HepG2 (cell line): ENCODE data around the gene RBBP9. TPM values are rescaled to one million over a fixed set of nuclear protein-coding genes. Genes with fewer than 3 reads are reported as not detected.

Experiments used
- ATAC-seq: fragments of 200-7000 bp; cut with Tn5 transposase; 3 replicates; pipeline ENCODE4 v1.9.1; 2020; ENCODE audit warnings: mild to moderate bottlenecking, moderate library complexity
- BruUV-seq: library from RNA; stranded (reverse); fragments of 400-500 nt; replicated peaks from 2 replicates; lab custom pipeline; 2021; lab: Mats Ljungman, UMichigan
- CTCF ChIA-PET: fragments of 300-600 bp; formaldehyde crosslinking; extraction: SDS; loops from one replicate; lab custom pipeline; 2021; ENCODE audit warnings: low total read pairs, inconsistent platforms, low intra/inter-chr PET ratio; lab: Yijun Ruan, JAX
- POLR2A ChIA-PET: fragments of 350-600 bp; sonication (Branson Sonifier 250); formaldehyde crosslinking; loops from one replicate; lab custom pipeline; 2020; ENCODE audit warnings: antibody characterized with exemption, inconsistent platforms; lab: Yijun Ruan, JAX
- DNase-seq: peaks from one replicate; pipeline ENCODE4 v3.0.0-alpha.2; 2015; ENCODE audit warnings: low spot score
- FAIRE-seq: peaks from 3 replicates; lab custom pipeline; 2011; peaks lifted over from hg19 to GRCh38; lab: Jason Lieb, UNC
- H2AFZ ChIP-seq: one replicate; pipeline ENCODE4 v1.6.1; 2011; ENCODE audit warnings: low read length, inconsistent platforms
- H3K27ac ChIP-seq: fragments of 300-600 bp; 3 replicates; pipeline ENCODE4 v1.8.0; 2011; ENCODE audit warnings: mixed run types, mild to moderate bottlenecking, mixed read lengths, low read length, inconsistent platforms; ENCODE audit not compliant: insufficient read depth; ENCODE audit errors: extremely low read length
- H3K27me3 ChIP-seq, 2 experiments: fragments of 200-600 bp in 1 of 2; 2 replicates in 1 of 2; 3 replicates in 1 of 2; pipeline versions ENCODE4 v1.6.0 to v1.8.0; 2011; ENCODE audit warnings: low read length in 2 of 2, mild to moderate bottlenecking in 2 of 2, moderate library complexity in 2 of 2, inconsistent platforms in 1 of 2; ENCODE audit not compliant: insufficient read depth in 2 of 2, control insufficient read depth in 1 of 2
- H3K36me3 ChIP-seq, 2 experiments: fragments of 200-600 bp in 1 of 2; replicated peaks in 1 of 2; 2 replicates in 1 of 2; 3 replicates in 1 of 2; pipeline versions ENCODE4 v1.5.1 to v1.8.0; 2011; ENCODE audit warnings: low read length in 2 of 2, inconsistent platforms in 1 of 2; ENCODE audit not compliant: insufficient read depth in 2 of 2, control insufficient read depth in 1 of 2
- H3K4me1 ChIP-seq: 2 replicates; pipeline ENCODE4 v1.5.1; 2012; ENCODE audit warnings: low read length, inconsistent platforms; ENCODE audit not compliant: insufficient read depth
- H3K4me2 ChIP-seq: 2 replicates; pipeline ENCODE4 v1.6.0; 2011; ENCODE audit warnings: low read depth, low read length, inconsistent platforms
- H3K4me3 ChIP-seq, 3 experiments: fragments of 200-600 bp in 1 of 3; sonication (generic), shearing (Covaris generic) in 1 of 3; replicated peaks in 1 of 3; 2 replicates each; pipeline ENCODE4 v1.5.1; 2011 to 2016; ENCODE audit warnings: low read length in 3 of 3, inconsistent platforms in 2 of 3, low read depth in 2 of 3, mild to moderate bottlenecking in 2 of 3, control low read depth in 1 of 3, mixed read lengths in 1 of 3; ENCODE audit not compliant: insufficient read depth in 1 of 3
- H3K79me2 ChIP-seq: one replicate; pipeline ENCODE4 v1.6.1; 2011; ENCODE audit warnings: low read length, inconsistent platforms; ENCODE audit not compliant: insufficient read depth
- H3K9ac ChIP-seq: 2 replicates; pipeline ENCODE4 v1.6.0; 2011; ENCODE audit warnings: mild to moderate bottlenecking, low read depth, low read length, inconsistent platforms; ENCODE audit not compliant: insufficient read depth
- H3K9me3 ChIP-seq: 2 replicates; pipeline ENCODE4 v1.5.1; 2012; ENCODE audit warnings: mild to moderate bottlenecking, low read length
- H4K20me1 ChIP-seq: 2 replicates; pipeline ENCODE4 v1.6.0; 2011; ENCODE audit warnings: inconsistent platforms, mild to moderate bottlenecking, low read length, moderate library complexity; ENCODE audit not compliant: insufficient read depth
- ADNP ChIP-seq: sonication (generic); formaldehyde crosslinking; IDR thresholded peaks from 2 replicates; pipeline ENCODE4 v1.4.0; 2020; ENCODE audit warnings: missing genetic modification reagents
- GFI1 ChIP-seq: sonication (generic); formaldehyde crosslinking; IDR thresholded peaks from 2 replicates; pipeline ENCODE4 v1.5.0; 2020; ENCODE audit warnings: missing genetic modification reagents, mild to moderate bottlenecking, borderline replicate concordance
- MAFF ChIP-seq: IDR thresholded peaks from 2 replicates; pipeline ENCODE4 v1.6.1; 2011; ENCODE audit warnings: low read depth, low read length, improper control_type of control experiment
- PTBP1 ChIP-seq: fragments of 200-400 bp; formaldehyde crosslinking; IDR thresholded peaks from 2 replicates; pipeline ENCODE4 v1.6.1; 2018; ENCODE audit warnings: low read length, low read depth; ENCODE audit not compliant: poor library complexity, severe bottlenecking
- RORA ChIP-seq: sonication (generic); formaldehyde crosslinking; IDR thresholded peaks from 2 replicates; pipeline ENCODE4 v1.5.0; 2020; ENCODE audit warnings: mild to moderate bottlenecking, missing genetic modification reagents, moderate library complexity
- SP4 ChIP-seq: sonication (generic); formaldehyde crosslinking; IDR thresholded peaks from 2 replicates; pipeline ENCODE4 v1.8.1; 2023; ENCODE audit warnings: mild to moderate bottlenecking, missing genetic modification reagents
- STAG1 ChIP-seq: sonication (generic); formaldehyde crosslinking; IDR thresholded peaks from 2 replicates; pipeline ENCODE4 v1.4.0; 2020; ENCODE audit warnings: missing genetic modification reagents
- SUZ12 ChIP-seq: fragments of 150-350 bp; IDR thresholded peaks from 2 replicates; pipeline ENCODE4 v1.6.1; 2014; ENCODE audit warnings: low read depth, low read length
- YY1 ChIP-seq: IDR thresholded peaks from 2 replicates; pipeline ENCODE4 v1.6.1; 2011; ENCODE audit warnings: low read length, low read depth, moderate library complexity, mild to moderate bottlenecking; ENCODE audit not compliant: insufficient read depth, insufficient replicate concordance
- ZMYM2 ChIP-seq: sonication (generic); formaldehyde crosslinking; IDR thresholded peaks from 2 replicates; pipeline ENCODE4 v1.8.0; 2022; ENCODE audit warnings: mild to moderate bottlenecking, missing genetic modification reagents
- ZNF274 ChIP-seq: sonication (generic); formaldehyde crosslinking; IDR thresholded peaks from 2 replicates; pipeline ENCODE4 v1.5.1; 2020; ENCODE audit warnings: mild to moderate bottlenecking, missing genetic modification reagents
- ZNF296 ChIP-seq: sonication (generic); formaldehyde crosslinking; conservative IDR thresholded peaks from 2 replicates; pipeline ENCODE4 v1.5.0; 2020; ENCODE audit warnings: mild to moderate bottlenecking, missing genetic modification reagents
- ZNF607 ChIP-seq: sonication (generic); formaldehyde crosslinking; IDR thresholded peaks from 2 replicates; pipeline ENCODE4 v1.5.1; 2020; ENCODE audit warnings: missing genetic modification reagents, mild to moderate bottlenecking, borderline replicate concordance
- ZNF816 ChIP-seq: sonication (generic); formaldehyde crosslinking; IDR thresholded peaks from 2 replicates; pipeline ENCODE4 v1.8.0; 2022; ENCODE audit warnings: missing genetic modification reagents, mild to moderate bottlenecking, borderline replicate concordance
- ZSCAN12 ChIP-seq: sonication (generic); formaldehyde crosslinking; IDR thresholded peaks from 2 replicates; pipeline ENCODE4 v1.9.0; 2021; ENCODE audit warnings: mild to moderate bottlenecking, missing genetic modification reagents
- WGBS: methylation state at CpG from one replicate; pipeline ENCODE4 v1.1.6; 2017; ENCODE audit warnings: low lambda C conversion rate; 5-methylcytosine and 5-hydroxymethylcytosine counted together
- in situ Hi-C: cut with HindIII; loops from 2 replicates; pipeline ENCODE4 v1.10.0; 2017; ENCODE audit warnings: low pct_unique_long_range_greater_than_20kb; ENCODE audit not compliant: extremely low pct_ligation_motif_present
- intact Hi-C: fragments of 100-400 bp; cut with micrococcal nuclease; formaldehyde crosslinking; loops from one replicate; pipeline ENCODE4 v1.10.0; 2022; ENCODE audit not compliant: unreplicated experiment
- polyA plus RNA-seq, 8 experiments: library from polyadenylated mRNA; depleted of rRNA in 3 of 8; stranded (reverse) in 7 of 8; unstranded in 1 of 8; fragments of >200 nt; fragmentation: Illumina TruSeq in 4 of 8; extraction: Trizol in 4 of 8; gene quantifications; 2 replicates each; pipeline versions ENCODE4 v1.2.1 to v1.2.3, GENCODE V29; 2011 to 2016; ENCODE audit warnings: low read depth in 4 of 8, missing spikeins in 1 of 8, mixed read lengths in 1 of 8; ENCODE audit not compliant: insufficient read depth in 1 of 8
- total RNA-seq, 5 experiments: library from RNA; depleted of rRNA; stranded (reverse); fragments of >200 nt; fragmentation: Illumina TruSeq; extraction: Trizol; gene quantifications; 2 replicates each; pipeline ENCODE4 v1.2.3, GENCODE V29; 2016; ENCODE audit warnings: low read depth in 1 of 5
- TF ChIP-seq, protein P1 (sequence below): sonication (generic); formaldehyde crosslinking; conservative IDR thresholded peaks from 2 replicates; pipeline ENCODE4 v1.8.0; 2022; ENCODE audit warnings: low read depth, missing genetic modification reagents
- TF ChIP-seq, protein P2 (sequence below): sonication (generic); formaldehyde crosslinking; IDR thresholded peaks from 2 replicates; pipeline ENCODE4 v1.5.0; 2020; ENCODE audit warnings: mild to moderate bottlenecking, missing genetic modification reagents

Gene RBBP9
- total and polyA plus RNA-seq, 2 of the 13 experiments (the other 11 are each of a cell fraction or from before 2014, with no cell fraction given) = 28.0 to 56.3 TPM

DNA sequence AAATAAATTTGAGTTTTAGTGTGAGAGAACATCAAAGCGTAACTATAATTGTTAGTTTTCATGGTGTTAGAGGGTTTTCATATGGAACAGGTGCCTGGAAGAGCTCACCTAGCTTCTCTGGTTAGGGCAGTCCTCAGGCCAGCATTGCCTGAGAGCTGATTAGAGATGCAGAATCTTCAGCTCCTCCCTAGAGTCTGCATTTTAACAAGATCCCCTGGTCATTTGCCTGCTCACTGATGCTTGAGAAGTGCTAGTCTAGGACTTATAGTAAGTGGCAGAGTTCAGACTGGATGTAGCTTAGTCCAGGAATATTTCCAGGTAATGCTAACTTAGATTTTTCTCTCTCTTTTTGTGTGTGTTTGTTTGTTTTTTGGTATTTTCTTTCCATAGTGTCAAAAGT, 48.5 kb upstream of the RBBP9 start:
- no peak overlapping the region for H3K27ac ChIP-seq
- H3K4me1 ChIP-seq = no peaks in the 10 kb centered on the region
- intact Hi-C loops (no loop called here), in situ Hi-C loops (no loop called here)
- no TSS peak for BruUV-seq
- no peak for ATAC-seq
- H2AFZ ChIP-seq = no peak overlapping the region
- CTCF ChIA-PET = no interaction called here
- WGBS = 98% methylated on average over 1 of the region's 1 CpG
- no peak overlapping the region for H3K4me2 ChIP-seq
- no peak overlapping the region for H3K9ac ChIP-seq
- H3K79me2 ChIP-seq = no peaks in the 10 kb centered on the region
- H3K9me3 ChIP-seq = no peaks in the 10 kb centered on the region
- no peaks in the 10 kb centered on the region for H3K27me3 ChIP-seq
- peaks cover 43 to 89% of the 10 kb centered on the region in 2 experiments for H3K36me3 ChIP-seq
- DNase-seq = no peak
- no peak for TF ChIP-seq ZMYM2 (CRISPR knock-in tag)
- TF ChIP-seq ZNF296 = no peak
- TF ChIP-seq ZNF607 (CRISPR knock-in tag) = no peak
- TF ChIP-seq, protein P1, sequence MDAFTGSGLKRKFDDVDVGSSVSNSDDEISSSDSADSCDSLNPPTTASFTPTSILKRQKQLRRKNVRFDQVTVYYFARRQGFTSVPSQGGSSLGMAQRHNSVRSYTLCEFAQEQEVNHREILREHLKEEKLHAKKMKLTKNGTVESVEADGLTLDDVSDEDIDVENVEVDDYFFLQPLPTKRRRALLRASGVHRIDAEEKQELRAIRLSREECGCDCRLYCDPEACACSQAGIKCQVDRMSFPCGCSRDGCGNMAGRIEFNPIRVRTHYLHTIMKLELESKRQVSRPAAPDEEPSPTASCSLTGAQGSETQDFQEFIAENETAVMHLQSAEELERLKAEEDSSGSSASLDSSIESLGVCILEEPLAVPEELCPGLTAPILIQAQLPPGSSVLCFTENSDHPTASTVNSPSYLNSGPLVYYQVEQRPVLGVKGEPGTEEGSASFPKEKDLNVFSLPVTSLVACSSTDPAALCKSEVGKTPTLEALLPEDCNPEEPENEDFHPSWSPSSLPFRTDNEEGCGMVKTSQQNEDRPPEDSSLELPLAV (CRISPR knock-in tag) = no peak
- no peak for TF ChIP-seq ZSCAN12 (CRISPR knock-in tag)
- TF ChIP-seq SP4 (CRISPR knock-in tag) = no peak
- no peak for TF ChIP-seq RORA
- TF ChIP-seq PTBP1 = no peak
- TF ChIP-seq ADNP (CRISPR knock-in tag) = no peak
- no peak for TF ChIP-seq ZNF816 (CRISPR knock-in tag)
- TF ChIP-seq MAFF = no peak
- TF ChIP-seq, protein P2, sequence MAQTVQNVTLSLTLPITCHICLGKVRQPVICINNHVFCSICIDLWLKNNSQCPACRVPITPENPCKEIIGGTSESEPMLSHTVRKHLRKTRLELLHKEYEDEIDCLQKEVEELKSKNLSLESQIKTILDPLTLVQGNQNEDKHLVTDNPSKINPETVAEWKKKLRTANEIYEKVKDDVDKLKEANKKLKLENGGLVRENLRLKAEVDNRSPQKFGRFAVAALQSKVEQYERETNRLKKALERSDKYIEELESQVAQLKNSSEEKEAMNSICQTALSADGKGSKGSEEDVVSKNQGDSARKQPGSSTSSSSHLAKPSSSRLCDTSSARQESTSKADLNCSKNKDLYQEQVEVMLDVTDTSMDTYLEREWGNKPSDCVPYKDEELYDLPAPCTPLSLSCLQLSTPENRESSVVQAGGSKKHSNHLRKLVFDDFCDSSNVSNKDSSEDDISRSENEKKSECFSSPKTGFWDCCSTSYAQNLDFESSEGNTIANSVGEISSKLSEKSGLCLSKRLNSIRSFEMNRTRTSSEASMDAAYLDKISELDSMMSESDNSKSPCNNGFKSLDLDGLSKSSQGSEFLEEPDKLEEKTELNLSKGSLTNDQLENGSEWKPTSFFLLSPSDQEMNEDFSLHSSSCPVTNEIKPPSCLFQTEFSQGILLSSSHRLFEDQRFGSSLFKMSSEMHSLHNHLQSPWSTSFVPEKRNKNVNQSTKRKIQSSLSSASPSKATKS = no peak
- no peak for TF ChIP-seq YY1
- TF ChIP-seq ZNF274 (CRISPR knock-in tag) = no peak
- TF ChIP-seq SUZ12 = no peak
- TF ChIP-seq GFI1 (CRISPR knock-in tag) = no peak
- TF ChIP-seq STAG1 = no peak
- TF ChIP-seq, all 625 proteins: peak for 0
- POLR2A ChIA-PET = no interaction called here
- no peak for FAIRE-seq
- H4K20me1 ChIP-seq = no peaks in the 10 kb centered on the region
- H3K4me3 ChIP-seq = no peak overlapping the region
